Neural cell (in vitro differentiated cells): ENCODE results near the gene ESRRB. TPM values are rescaled to one million over a fixed set of nuclear protein-coding genes. Genes with fewer than 3 reads are reported as not detected.

Experiments used
- H2AFZ ChIP-seq: fragments of 200-600, 300-800 bp; sonication (generic), shearing (Covaris generic); 2 replicates; pipeline ENCODE4 v1.6.0; 2014; ENCODE audit warnings: low read depth, mild to moderate bottlenecking, antibody characterized with exemption, low read length, moderate library complexity
- H3F3A ChIP-seq: fragments of 200-600 bp; shearing (Covaris generic); 2 replicates; pipeline ENCODE4 v1.6.1; 2016; ENCODE audit warnings: mild to moderate bottlenecking, moderate library complexity, mixed read lengths, antibody characterized with exemption, low read length; ENCODE audit not compliant: insufficient read depth, poor library complexity, severe bottlenecking
- H3K27ac ChIP-seq: fragments of 200-600, 300-800 bp; sonication (generic), shearing (Covaris generic); 2 replicates; pipeline ENCODE4 v1.5.1; 2014; ENCODE audit warnings: mild to moderate bottlenecking, low read length, moderate library complexity
- H3K27me3 ChIP-seq: fragments of 300-800, 200-600 bp; sonication (generic), shearing (Covaris generic); 2 replicates; pipeline ENCODE4 v1.6.0; 2014; ENCODE audit warnings: mild to moderate bottlenecking, low read depth, low read length, moderate library complexity; ENCODE audit not compliant: insufficient read depth
- H3K36me3 ChIP-seq: fragments of 300-800, 200-600 bp; sonication (generic), shearing (Covaris generic); 2 replicates; pipeline ENCODE4 v1.5.1; 2014; ENCODE audit warnings: mild to moderate bottlenecking, antibody characterized with exemption, low read length, moderate library complexity; ENCODE audit not compliant: insufficient read depth
- H3K4me2 ChIP-seq: fragments of 300-800, 200-600 bp; sonication (generic), shearing (Covaris generic); 2 replicates; pipeline ENCODE4 v1.6.0; 2014; ENCODE audit warnings: mild to moderate bottlenecking, low read length
- H3K4me3 ChIP-seq: fragments of 300-800, 200-600 bp; sonication (generic), shearing (Covaris generic); 2 replicates; pipeline ENCODE4 v1.5.1; 2014; ENCODE audit warnings: mild to moderate bottlenecking, low read length, moderate library complexity
- H3K79me2 ChIP-seq: fragments of 200-600 bp; shearing (Covaris generic); replicated peaks from 2 replicates; pipeline ENCODE4 v1.6.0; 2014; ENCODE audit warnings: mild to moderate bottlenecking, low read length, moderate library complexity; ENCODE audit not compliant: insufficient read depth
- H3K9ac ChIP-seq: fragments of 300-800, 200-600 bp; sonication (generic), shearing (Covaris generic); 2 replicates; pipeline ENCODE4 v1.6.1; 2016; ENCODE audit warnings: mild to moderate bottlenecking, low read length, mixed read lengths
- H3K9me2 ChIP-seq: fragments of 200-600 bp; shearing (Covaris generic); 2 replicates; pipeline ENCODE4 v1.6.1; 2016; ENCODE audit warnings: mild to moderate bottlenecking, low read length, mixed read lengths; ENCODE audit not compliant: insufficient read depth
- H3K9me3 ChIP-seq: fragments of 200-600, 300-800 bp; sonication (generic), shearing (Covaris generic); 2 replicates; pipeline ENCODE4 v1.6.1; 2016; ENCODE audit warnings: mild to moderate bottlenecking, mixed run types, low read length, moderate library complexity, mixed read lengths
- H4K20me1 ChIP-seq: fragments of 200-600 bp; shearing (Covaris generic); 2 replicates; pipeline ENCODE4 v1.6.1; 2016; ENCODE audit warnings: mild to moderate bottlenecking, mixed run types; ENCODE audit not compliant: insufficient read depth
- CTCF ChIP-seq: fragments of 450-650 bp; IDR thresholded peaks from 2 replicates; pipeline ENCODE4 v1.5.1; 2014; ENCODE audit warnings: antibody characterized with exemption, mild to moderate bottlenecking, moderate library complexity; ENCODE audit not compliant: poor library complexity, severe bottlenecking
- MXI1 ChIP-seq: fragments of 450-650 bp; conservative IDR thresholded peaks from 2 replicates; pipeline ENCODE4 v1.6.1; 2014; ENCODE audit warnings: antibody characterized with exemption, mild to moderate bottlenecking; ENCODE audit not compliant: poor library complexity, severe bottlenecking
- POLR2AphosphoS5 ChIP-seq: IDR thresholded peaks from 2 replicates; pipeline ENCODE4 v1.6.1; 2012
- RAD21 ChIP-seq: fragments of 450-650 bp; conservative IDR thresholded peaks from 2 replicates; pipeline ENCODE4 v1.6.1; 2014; ENCODE audit warnings: antibody characterized with exemption, mild to moderate bottlenecking, moderate library complexity
- TAF1 ChIP-seq: IDR thresholded peaks from 2 replicates; pipeline ENCODE4 v1.6.1; 2012; ENCODE audit warnings: low read depth
- polyA plus RNA-seq: library from polyadenylated mRNA; depleted of rRNA; stranded (reverse); fragments of >200 nt; gene quantifications from 2 replicates; pipeline ENCODE4 v1.2.3, GENCODE V29; 2014
- TF ChIP-seq, protein P1 (sequence below): IDR thresholded peaks from 2 replicates; pipeline ENCODE4 v1.6.1; 2012; ENCODE audit warnings: borderline replicate concordance

The ESRRB gene
- polyA plus RNA-seq, 1 donor from 2014 or later = 0.59 TPM

DNA sequence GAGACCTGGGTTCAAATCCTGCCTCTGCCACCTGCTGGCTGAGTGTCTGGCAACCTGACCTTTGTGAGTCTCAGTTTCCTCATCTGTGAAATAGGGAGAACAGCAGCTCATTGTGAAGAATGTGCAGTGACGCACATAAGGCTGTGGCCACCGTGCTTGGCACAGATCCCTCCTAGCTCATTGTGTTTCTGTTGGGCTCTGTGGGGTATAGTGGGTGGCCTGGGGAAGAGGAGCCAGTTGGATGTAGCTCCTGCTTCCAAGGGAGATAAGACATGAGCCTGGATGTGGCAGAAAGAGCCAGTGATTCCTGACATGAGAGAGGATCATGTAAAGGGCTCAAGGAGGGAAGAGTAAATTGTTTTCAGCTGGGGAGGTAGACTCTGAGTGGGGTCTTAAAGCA, 120.0 kb downstream of the ESRRB start:
- H3K4me2 ChIP-seq = no peak overlapping the region
- TF ChIP-seq TAF1 (no peak), POLR2AphosphoS5 (no peak), RAD21 (no peak), CTCF (no peak)
- TF ChIP-seq, protein P1, sequence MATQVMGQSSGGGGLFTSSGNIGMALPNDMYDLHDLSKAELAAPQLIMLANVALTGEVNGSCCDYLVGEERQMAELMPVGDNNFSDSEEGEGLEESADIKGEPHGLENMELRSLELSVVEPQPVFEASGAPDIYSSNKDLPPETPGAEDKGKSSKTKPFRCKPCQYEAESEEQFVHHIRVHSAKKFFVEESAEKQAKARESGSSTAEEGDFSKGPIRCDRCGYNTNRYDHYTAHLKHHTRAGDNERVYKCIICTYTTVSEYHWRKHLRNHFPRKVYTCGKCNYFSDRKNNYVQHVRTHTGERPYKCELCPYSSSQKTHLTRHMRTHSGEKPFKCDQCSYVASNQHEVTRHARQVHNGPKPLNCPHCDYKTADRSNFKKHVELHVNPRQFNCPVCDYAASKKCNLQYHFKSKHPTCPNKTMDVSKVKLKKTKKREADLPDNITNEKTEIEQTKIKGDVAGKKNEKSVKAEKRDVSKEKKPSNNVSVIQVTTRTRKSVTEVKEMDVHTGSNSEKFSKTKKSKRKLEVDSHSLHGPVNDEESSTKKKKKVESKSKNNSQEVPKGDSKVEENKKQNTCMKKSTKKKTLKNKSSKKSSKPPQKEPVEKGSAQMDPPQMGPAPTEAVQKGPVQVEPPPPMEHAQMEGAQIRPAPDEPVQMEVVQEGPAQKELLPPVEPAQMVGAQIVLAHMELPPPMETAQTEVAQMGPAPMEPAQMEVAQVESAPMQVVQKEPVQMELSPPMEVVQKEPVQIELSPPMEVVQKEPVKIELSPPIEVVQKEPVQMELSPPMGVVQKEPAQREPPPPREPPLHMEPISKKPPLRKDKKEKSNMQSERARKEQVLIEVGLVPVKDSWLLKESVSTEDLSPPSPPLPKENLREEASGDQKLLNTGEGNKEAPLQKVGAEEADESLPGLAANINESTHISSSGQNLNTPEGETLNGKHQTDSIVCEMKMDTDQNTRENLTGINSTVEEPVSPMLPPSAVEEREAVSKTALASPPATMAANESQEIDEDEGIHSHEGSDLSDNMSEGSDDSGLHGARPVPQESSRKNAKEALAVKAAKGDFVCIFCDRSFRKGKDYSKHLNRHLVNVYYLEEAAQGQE = no peak

DNA sequence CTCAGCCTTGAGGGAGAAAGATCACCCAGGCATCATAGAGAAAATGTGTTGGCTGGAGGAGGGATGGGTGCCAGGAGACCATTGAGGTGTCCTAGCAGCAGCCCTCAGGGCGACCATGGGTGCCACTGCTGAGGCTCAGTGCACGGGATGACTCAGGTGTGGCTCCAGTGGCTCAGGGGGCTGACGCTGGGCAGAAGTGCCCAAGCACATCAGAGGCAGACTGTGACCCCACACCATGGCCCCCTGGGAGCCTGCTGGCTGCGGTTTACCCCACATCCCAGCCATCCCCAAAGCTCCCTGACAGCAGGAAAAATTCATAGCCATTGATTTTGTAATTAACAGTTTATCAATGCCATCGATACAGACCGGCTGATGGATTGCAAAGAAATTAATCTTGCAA, 120.7 kb downstream of the ESRRB start:
- H3K9ac ChIP-seq = no peak overlapping the region
- H3K27ac ChIP-seq = no peak overlapping the region

More for the DNA sequence above, 120.0 kb downstream of the ESRRB start:
- no peak overlapping the region for H3K27ac ChIP-seq
- H3K9me3 ChIP-seq = no peaks in the 10 kb centered on the region
- no peaks in the 10 kb centered on the region for H3K27me3 ChIP-seq
- H3K9ac ChIP-seq = no peak overlapping the region
- no peaks in the 10 kb centered on the region for H3F3A ChIP-seq
- H4K20me1 ChIP-seq = no peaks in the 10 kb centered on the region
- no peaks in the 10 kb centered on the region for H3K79me2 ChIP-seq
- H3K4me3 ChIP-seq = no peak overlapping the region
- H2AFZ ChIP-seq = no peak overlapping the region
- H3K36me3 ChIP-seq = no peaks in the 10 kb centered on the region
- no peaks in the 10 kb centered on the region for H3K9me2 ChIP-seq

More for the DNA sequence above, 120.7 kb downstream of the ESRRB start:
- TF ChIP-seq, protein P1 = no peak
- no peak for TF ChIP-seq MXI1
- TF ChIP-seq TAF1 = no peak
- no peak overlapping the region for H3K4me3 ChIP-seq
- no peak overlapping the region for H3K4me2 ChIP-seq
- H3F3A ChIP-seq = no peaks in the 10 kb centered on the region
- H2AFZ ChIP-seq = no peak overlapping the region
- H4K20me1 ChIP-seq = no peaks in the 10 kb centered on the region
- no peaks in the 10 kb centered on the region for H3K36me3 ChIP-seq
- no peaks in the 10 kb centered on the region for H3K79me2 ChIP-seq
- H3K27me3 ChIP-seq = no peaks in the 10 kb centered on the region
- no peaks in the 10 kb centered on the region for H3K9me2 ChIP-seq
- no peaks in the 10 kb centered on the region for H3K9me3 ChIP-seq
